SK-N-SH treated with all-trans-retinoic acid at 6 μM for 48 hours (cell line): ENCODE measurements around the gene CFAP74.
A peak's percentile ranks its signal among the peaks of the same experiment; 100 is the strongest.

ENCODE experiments used
- ATAC-seq: fragments of 200-7000 bp; cut with Tn5 transposase; 3 replicates; pipeline ENCODE4 v1.9.1; 2020; ENCODE audit warnings: mild to moderate bottlenecking, moderate library complexity
- ARNTL ChIP-seq: fragments of 450-650 bp; formaldehyde crosslinking; IDR thresholded peaks from 2 replicates; pipeline ENCODE4 v1.5.0; 2020; ENCODE audit warnings: low read depth, mild to moderate bottlenecking, moderate library complexity, borderline replicate concordance
- BACH2 ChIP-seq: fragments of 250-450 bp; sonication (Bioruptor Pico); IDR thresholded peaks from 2 replicates; pipeline ENCODE4 v1.9.0; 2021; ENCODE audit warnings: mild to moderate bottlenecking, borderline replicate concordance
- CREB5 ChIP-seq: fragments of 250-450 bp; sonication (Bioruptor Pico); IDR thresholded peaks from 2 replicates; pipeline ENCODE4 v1.5.1; 2020; ENCODE audit warnings: low read depth, mild to moderate bottlenecking, moderate library complexity
- CSDC2 ChIP-seq: fragments of 250-450 bp; sonication (Bioruptor Pico); IDR thresholded peaks from 2 replicates; pipeline ENCODE4 v1.5.0; 2020; ENCODE audit warnings: mild to moderate bottlenecking, moderate library complexity
- CSRNP3 ChIP-seq: fragments of 250-450 bp; sonication (Bioruptor Pico); IDR thresholded peaks from 2 replicates; pipeline ENCODE4 v1.5.1; 2021; ENCODE audit warnings: mild to moderate bottlenecking, moderate library complexity
- ESRRG ChIP-seq: fragments of 250-450 bp; sonication (Bioruptor Pico); IDR thresholded peaks from 2 replicates; pipeline ENCODE4 v1.6.1; 2021; ENCODE audit warnings: mild to moderate bottlenecking
- GLIS3 ChIP-seq: fragments of 250-450 bp; sonication (Bioruptor Pico); IDR thresholded peaks from 2 replicates; pipeline ENCODE4 v1.5.0; 2020; ENCODE audit warnings: mild to moderate bottlenecking, moderate library complexity
- ISL1 ChIP-seq: fragments of 250-450 bp; sonication (Bioruptor Pico); IDR thresholded peaks from 2 replicates; pipeline ENCODE4 v2.1.2; 2022; ENCODE audit warnings: mild to moderate bottlenecking, moderate library complexity
- OSR1 ChIP-seq: fragments of 250-450 bp; sonication (Bioruptor Pico); IDR thresholded peaks from 2 replicates; pipeline ENCODE4 v1.8.0; 2022; ENCODE audit warnings: moderate library complexity, mild to moderate bottlenecking, inconsistent platforms
- RARB ChIP-seq: fragments of 250-450 bp; sonication (Bioruptor Pico); IDR thresholded peaks from 2 replicates; pipeline ENCODE4 v1.8.0; 2021; ENCODE audit warnings: mild to moderate bottlenecking, moderate library complexity
- SNAI2 ChIP-seq: fragments of 250-450 bp; sonication (Bioruptor Pico); IDR thresholded peaks from 2 replicates; pipeline ENCODE4 v1.5.0; 2020; ENCODE audit warnings: mild to moderate bottlenecking, moderate library complexity
- TCF4 ChIP-seq: fragments of 250-450 bp; sonication (Bioruptor Pico); IDR thresholded peaks from 2 replicates; pipeline ENCODE4 v1.8.0; 2021; ENCODE audit warnings: mild to moderate bottlenecking, moderate library complexity, borderline replicate concordance
- TOX ChIP-seq: fragments of 250-450 bp; sonication (Bioruptor Pico); IDR thresholded peaks from 2 replicates; pipeline ENCODE4 v1.8.0; 2021; ENCODE audit warnings: mild to moderate bottlenecking, moderate library complexity, borderline replicate concordance
- TSHZ2 ChIP-seq: fragments of 250-450 bp; sonication (Bioruptor Pico); IDR thresholded peaks from 2 replicates; pipeline ENCODE4 v1.5.0; 2020; ENCODE audit warnings: mild to moderate bottlenecking, moderate library complexity
- ZC3H10 ChIP-seq: fragments of 250-450 bp; sonication (Bioruptor Pico); IDR thresholded peaks from 2 replicates; pipeline ENCODE4 v1.5.1; 2021; ENCODE audit warnings: mild to moderate bottlenecking, moderate library complexity
- ZFP3 ChIP-seq: fragments of 250-450 bp; sonication (Bioruptor Pico); IDR thresholded peaks from 2 replicates; pipeline ENCODE4 v1.5.0; 2020; ENCODE audit warnings: mild to moderate bottlenecking, moderate library complexity
- ZFP30 ChIP-seq: fragments of 450-650 bp; formaldehyde crosslinking; IDR thresholded peaks from 2 replicates; pipeline ENCODE4 v1.5.0; 2022; ENCODE audit warnings: mild to moderate bottlenecking, moderate library complexity
- ZNF565 ChIP-seq: fragments of 450-650 bp; formaldehyde crosslinking; conservative IDR thresholded peaks from 2 replicates; pipeline ENCODE4 v1.5.0; 2020; ENCODE audit warnings: low read depth, mild to moderate bottlenecking, moderate library complexity
- ZNF70 ChIP-seq: fragments of 450-650 bp; formaldehyde crosslinking; IDR thresholded peaks from 2 replicates; pipeline ENCODE4 v1.5.0; 2020; ENCODE audit warnings: mild to moderate bottlenecking, moderate library complexity
- ZNF8 ChIP-seq: fragments of 450-650 bp; formaldehyde crosslinking; IDR thresholded peaks from 2 replicates; pipeline ENCODE4 v1.5.0; 2020; ENCODE audit warnings: mild to moderate bottlenecking, moderate library complexity

Gene CFAP74

GRCh38 chr1:1968767-1969504, 34.6 kb downstream of the CFAP74 start:
- ATAC-seq, result peak; percentile 41; the same call in 2 of the 3 replicates
- no peak for TF ChIP-seq ESRRG (CRISPR knock-in tag)
- no peak for TF ChIP-seq TSHZ2
- TF ChIP-seq ZNF70 (CRISPR knock-in tag), result no peak
- no peak for TF ChIP-seq ZFP3 (CRISPR knock-in tag)
- TF ChIP-seq OSR1, result no peak
- TF ChIP-seq CSRNP3 (CRISPR knock-in tag), result no peak
- TF ChIP-seq SNAI2, result no peak
- TF ChIP-seq ZNF8, result no peak
- no peak for TF ChIP-seq TCF4
- no peak for TF ChIP-seq ZFP30 (CRISPR knock-in tag)
- TF ChIP-seq TOX, result no peak
- TF ChIP-seq ZC3H10 (CRISPR knock-in tag), result no peak
- TF ChIP-seq RARB, result no peak
- no peak for TF ChIP-seq ARNTL (CRISPR knock-in tag)
- TF ChIP-seq ZNF565 (CRISPR knock-in tag), result no peak
- no peak for TF ChIP-seq BACH2 (CRISPR knock-in tag)

GRCh38 chr1:1967879-1968278, 35.7 kb downstream of the CFAP74 start:
- TF ChIP-seq BACH2 (CRISPR knock-in tag), result no peak
- TF ChIP-seq TOX, result no peak
- no peak for TF ChIP-seq CSDC2 (CRISPR knock-in tag)
- no peak for TF ChIP-seq ISL1 (CRISPR knock-in tag)
- no peak for TF ChIP-seq TSHZ2
- no peak for TF ChIP-seq SNAI2
- TF ChIP-seq ZFP3 (CRISPR knock-in tag), result no peak
- no peak for TF ChIP-seq ZNF565 (CRISPR knock-in tag)
- TF ChIP-seq CREB5 (CRISPR knock-in tag), result no peak
- TF ChIP-seq GLIS3 (CRISPR knock-in tag), result no peak

GRCh38 chr1:1967151-1967550, 36.4 kb downstream of the CFAP74 start:
- no peak for ATAC-seq
- TF ChIP-seq ZNF565 (CRISPR knock-in tag) (no peak), ZFP3 (CRISPR knock-in tag) (no peak), OSR1 (no peak), BACH2 (CRISPR knock-in tag) (no peak), SNAI2 (no peak), ZNF70 (CRISPR knock-in tag) (no peak), ZNF8 (no peak)
- TF ChIP-seq, all 23 proteins: peak for 0

More at GRCh38 chr1:1967879-1968278, 35.7 kb downstream of the CFAP74 start:
- ATAC-seq, result no peak
